NCI-H446 (cell line): ENCODE data around the gene VIT.

Experiments used
- DNase-seq, 2 experiments: peaks; one replicate each; lab custom pipeline; 2025; lab: John Stamatoyannopoulos, UW

The VIT gene

GRCh38 chr2:36769106-36769505 is 72.6 kb downstream of the VIT start:
- no peak for DNase-seq

- DNase-seq: peak in 1 of 2 experiments; percentile 52
Observed at GRCh38 chr2:36770542-36771287, 74.2 kb downstream of the VIT start.

GRCh38 chr2:36771671-36772070 is 75.2 kb downstream of the VIT start:
- no peak for DNase-seq

- no peak for DNase-seq
Observed at GRCh38 chr2:36773947-36774346, 77.4 kb downstream of the VIT start.

- no peak for DNase-seq
Observed at GRCh38 chr2:36775261-36775660, 78.8 kb downstream of the VIT start.

GRCh38 chr2:36775806-36776205 is 79.3 kb downstream of the VIT start:
- DNase-seq: no peak

- DNase-seq: no peak
Observed at GRCh38 chr2:36777272-36777671, 80.8 kb downstream of the VIT start.

- no peak for DNase-seq
Observed at GRCh38 chr2:36777788-36778187, 81.3 kb downstream of the VIT start.

- no peak for DNase-seq
Observed at GRCh38 chr2:36779462-36779861, 83.0 kb downstream of the VIT start.

GRCh38 chr2:36780231-36780839 is 83.8 kb downstream of the VIT start:
- DNase-seq: peak; percentile 33 to 68

GRCh38 chr2:36781907-36782720 is 85.6 kb downstream of the VIT start:
- DNase-seq: no peak

GRCh38 chr2:36783246-36783645 is 86.7 kb downstream of the VIT start:
- no peak for DNase-seq

GRCh38 chr2:36785179-36785795 is 88.8 kb downstream of the VIT start:
- peak in 1 of 2 experiments; percentile 70 for DNase-seq

- DNase-seq: no peak
Observed at GRCh38 chr2:36789181-36789804, 92.8 kb downstream of the VIT start.

- no peak for DNase-seq
Observed at GRCh38 chr2:36792951-36793350, 96.4 kb downstream of the VIT start.

GRCh38 chr2:36797324-36798070 is 101.0 kb downstream of the VIT start:
- no peak for DNase-seq

GRCh38 chr2:36798724-36799123 is 102.2 kb downstream of the VIT start:
- no peak for DNase-seq

- no peak for DNase-seq
Observed at GRCh38 chr2:36800381-36800780, 103.9 kb downstream of the VIT start.

GRCh38 chr2:36801088-36801487 is 104.6 kb downstream of the VIT start:
- no peak for DNase-seq

GRCh38 chr2:36802952-36803351 is 106.4 kb downstream of the VIT start:
- DNase-seq: no peak

- DNase-seq: no peak
Observed at GRCh38 chr2:36805635-36806224, 109.2 kb downstream of the VIT start.
